ENCODE measurements around the gene KLRK1. TPM values are rescaled to one million over a fixed set of nuclear protein-coding genes. Genes with fewer than 3 reads are reported as not detected.
"Not testable (repeated sequence)": the region's sequence is repeated elsewhere in the genome, so short reads cannot be mapped to it uniquely, and the experiment has no call there.

The KLRK1 gene
- total and polyA plus RNA-seq, 2 of the 4 experiments (the other 2 are of a cell fraction): not detected

DNA sequence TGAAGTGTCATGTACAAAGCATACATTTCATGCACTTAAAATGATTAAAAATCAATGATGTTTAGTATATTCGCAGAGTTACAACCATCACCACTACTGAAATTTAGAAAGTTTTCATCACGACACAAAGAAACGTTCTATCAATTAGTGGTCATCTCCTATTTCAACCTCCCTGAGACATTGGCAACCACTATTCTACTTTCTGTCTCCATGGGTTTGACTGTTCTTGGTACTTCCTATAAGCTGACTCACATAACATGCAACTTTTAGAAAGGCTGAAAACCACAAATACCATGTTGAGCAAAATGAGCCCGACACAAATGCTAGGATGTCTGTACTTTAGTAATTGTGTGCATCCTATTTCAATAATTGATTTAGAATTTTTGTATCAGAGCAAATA, 40.8 kb upstream of the KLRK1 start:
- H3K4me1 ChIP-seq (ENCODE audit: control insufficient read depth, insufficient read depth, low read length); dilution Hi-C loops (cut with HindIII; ENCODE audit: low sequenced_read_pairs, unreplicated experiment); H2BK5ac ChIP-seq (ENCODE audit: low read depth, low read length, poor library complexity, severe bottlenecking); H3K27me3 ChIP-seq (ENCODE audit: control insufficient read depth, insufficient read depth, low read length); H3K23ac ChIP-seq (ENCODE audit: low read depth, low read length); H3K27ac ChIP-seq (ENCODE audit: insufficient read depth, low read length); H2BK120ac ChIP-seq (ENCODE audit: low read depth, low read length); H4K91ac ChIP-seq (ENCODE audit: insufficient read depth, low read depth, low read length); H2AFZ ChIP-seq (replicated peaks; ENCODE audit: low read length, poor library complexity); H3K18ac ChIP-seq (ENCODE audit: low read depth, low read length); H3K9me1 ChIP-seq (ENCODE audit: insufficient read depth, low read length); H3K56ac ChIP-seq (ENCODE audit: extremely low read depth, insufficient read depth, low read length); H2BK20ac ChIP-seq (ENCODE audit: low read depth, low read length); H3K14ac ChIP-seq (replicated peaks; ENCODE audit: low read depth, low read length); intact Hi-C loops (cut with micrococcal nuclease); H3K9ac ChIP-seq (ENCODE audit: low read depth, low read length); H3K4ac ChIP-seq (ENCODE audit: low read depth, low read length); H2BK15ac ChIP-seq (ENCODE audit: low read depth, low read length); BruUV-seq (replicated peaks); H3K36me3 ChIP-seq (ENCODE audit: control insufficient read depth, insufficient read depth, low read length); CTCF ChIA-PET; H3K4me3 ChIP-seq (ENCODE audit: insufficient read depth, low read depth, low read length); H2AK9ac ChIP-seq (replicated peaks; ENCODE audit: low read depth, low read length, poor library complexity); H4K5ac ChIP-seq (ENCODE audit: low read depth, low read length); H4K20me1 ChIP-seq (ENCODE audit: insufficient read depth, low read length); H3K4me2 ChIP-seq (ENCODE audit: low read depth, low read length); H3K9me3 ChIP-seq (ENCODE audit: control insufficient read depth, insufficient read depth, low read length); in situ Hi-C loops (cut with MboI; ENCODE audit: low sequenced_read_pairs); ATAC-seq (ENCODE audit: low read depth); H4K8ac ChIP-seq (ENCODE audit: low read depth in 2 of 2, low read length in 2 of 2); POLR2A ChIA-PET (ENCODE audit: unreplicated experiment); H2AK5ac ChIP-seq (ENCODE audit: low read depth, low read length); DNase-seq; H3K79me1 ChIP-seq (ENCODE audit: low read depth in 1 of 2, low read length in 2 of 2): not testable (repeated sequence)
- no CpG with 5 or more reads among the region's 4 CpGs for WGBS, 2 experiments (ENCODE audit: extremely low coverage in 2 of 2, insufficient read length in 1 of 2)

DNA sequence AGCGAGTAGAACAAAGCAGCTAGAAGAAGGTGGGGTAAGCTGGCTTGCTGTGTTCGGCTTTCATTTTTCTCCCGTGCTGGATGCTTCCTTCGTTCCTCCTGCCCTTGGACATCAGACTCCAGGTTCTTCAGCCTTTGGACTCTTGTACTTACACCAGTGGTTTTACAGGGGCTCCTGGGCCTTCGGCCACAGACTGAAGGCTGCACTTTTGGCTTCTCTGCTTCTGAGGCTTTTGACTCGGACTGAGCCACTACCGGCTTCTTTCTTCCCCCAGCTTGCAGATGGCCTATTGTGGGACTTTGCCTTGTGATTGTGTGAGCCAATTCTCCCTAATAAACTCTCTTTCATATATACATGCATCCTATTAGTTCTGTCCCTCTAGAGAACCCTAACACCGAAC, 36.1 kb upstream of the KLRK1 start:
- BruUV-seq (replicated peaks); H3K4me2 ChIP-seq (ENCODE audit: low read depth, low read length); H3K27ac ChIP-seq (ENCODE audit: insufficient read depth, low read length); H3K56ac ChIP-seq (ENCODE audit: extremely low read depth, insufficient read depth, low read length); H2AFZ ChIP-seq (replicated peaks; ENCODE audit: low read length, poor library complexity); H3K4me1 ChIP-seq (ENCODE audit: control insufficient read depth, insufficient read depth, low read length); H3K18ac ChIP-seq (ENCODE audit: low read depth, low read length); in situ Hi-C loops (cut with MboI; ENCODE audit: low sequenced_read_pairs); H2BK15ac ChIP-seq (ENCODE audit: low read depth, low read length); H3K9me3 ChIP-seq (ENCODE audit: control insufficient read depth, insufficient read depth, low read length); dilution Hi-C loops (cut with HindIII; ENCODE audit: low sequenced_read_pairs, unreplicated experiment); ATAC-seq (ENCODE audit: low read depth); H4K91ac ChIP-seq (ENCODE audit: insufficient read depth, low read depth, low read length); H2BK120ac ChIP-seq (ENCODE audit: low read depth, low read length); H3K27me3 ChIP-seq (ENCODE audit: control insufficient read depth, insufficient read depth, low read length); H2BK5ac ChIP-seq (ENCODE audit: low read depth, low read length, poor library complexity, severe bottlenecking); POLR2A ChIA-PET (ENCODE audit: unreplicated experiment); H3K79me1 ChIP-seq (ENCODE audit: low read depth in 1 of 2, low read length in 2 of 2); H3K9ac ChIP-seq (ENCODE audit: low read depth, low read length); H4K8ac ChIP-seq (ENCODE audit: low read depth in 2 of 2, low read length in 2 of 2); DNase-seq; H4K20me1 ChIP-seq (ENCODE audit: insufficient read depth, low read length); H3K36me3 ChIP-seq (ENCODE audit: control insufficient read depth, insufficient read depth, low read length); H4K5ac ChIP-seq (ENCODE audit: low read depth, low read length); H3K4ac ChIP-seq (ENCODE audit: low read depth, low read length); H2BK20ac ChIP-seq (ENCODE audit: low read depth, low read length); H3K9me1 ChIP-seq (ENCODE audit: insufficient read depth, low read length); H3K14ac ChIP-seq (replicated peaks; ENCODE audit: low read depth, low read length); intact Hi-C loops (cut with micrococcal nuclease); H2AK5ac ChIP-seq (ENCODE audit: low read depth, low read length); H2AK9ac ChIP-seq (replicated peaks; ENCODE audit: low read depth, low read length, poor library complexity); H3K23ac ChIP-seq (ENCODE audit: low read depth, low read length); CTCF ChIA-PET; H3K4me3 ChIP-seq (ENCODE audit: insufficient read depth, low read depth, low read length): not testable (repeated sequence)
- WGBS, 2 experiments (ENCODE audit: extremely low coverage in 2 of 2, insufficient read length in 1 of 2): no CpG with 5 or more reads among the region's 8 CpGs
